Kidney (tissue), 22 donors: Measurements from ENCODE around the gene ZNF710. TPM values are rescaled to one million over a fixed set of nuclear protein-coding genes. Genes with fewer than 3 reads are reported as not detected.
"Not testable (repeated sequence)": the region's sequence is repeated elsewhere in the genome, so short reads cannot be mapped to it uniquely, and the experiment has no call there.

Experiments used
- DNase-seq, 5 donors: peaks; one replicate each; pipeline ENCODE4 v3.0.0-alpha.2; 2013 to 2020
- FAIRE-seq: peaks from 2 replicates; lab custom pipeline; 2012; peaks lifted over from hg19 to GRCh38; lab: Jason Lieb, UNC
- H3K27ac ChIP-seq, 2 donors: one replicate each; pipeline ENCODE4 v1.7.0; 2013; ENCODE audit warnings: low read depth in 2 of 2, low read length in 2 of 2, inconsistent platforms in 1 of 2
- H3K27me3 ChIP-seq: one replicate; pipeline ENCODE4 v1.7.1; 2013; ENCODE audit warnings: low read length, inconsistent platforms; ENCODE audit not compliant: control insufficient read depth, insufficient read depth
- H3K36me3 ChIP-seq, 3 donors: one replicate each; pipeline versions ENCODE4 v1.7.0 to v1.7.1; 2013; ENCODE audit warnings: low read length in 3 of 3, control low read depth in 1 of 3, inconsistent platforms in 1 of 3; ENCODE audit not compliant: insufficient read depth in 3 of 3, control insufficient read depth in 2 of 3
- H3K4me1 ChIP-seq, 3 donors: one replicate each; pipeline versions ENCODE4 v1.7.0 to v1.7.1; 2013; ENCODE audit warnings: low read length in 3 of 3, inconsistent platforms in 1 of 3, low read depth in 1 of 3; ENCODE audit not compliant: control insufficient read depth in 2 of 3, insufficient read depth in 2 of 3
- H3K4me3 ChIP-seq, 3 donors: one replicate each; pipeline versions ENCODE4 v1.7.0 to v1.8.1; 2013; ENCODE audit warnings: low read length in 3 of 3, control low read depth in 1 of 3, inconsistent platforms in 1 of 3
- H3K9ac ChIP-seq, 3 donors: one replicate each; pipeline versions ENCODE4 v1.7.0 to v1.7.1; 2013; ENCODE audit warnings: low read length in 3 of 3, control low read depth in 1 of 3, inconsistent platforms in 1 of 3
- H3K9me3 ChIP-seq, 3 donors: one replicate each; pipeline versions ENCODE4 v1.7.0 to v1.7.1; 2013; ENCODE audit warnings: low read length in 3 of 3, control low read depth in 1 of 3, inconsistent platforms in 1 of 3; ENCODE audit not compliant: control insufficient read depth in 2 of 3, insufficient read depth in 1 of 3
- intact Hi-C: fragments of 100-400 bp; cut with DNase I; formaldehyde crosslinking; loops from one replicate; pipeline ENCODE4 v1.11.1; 2022
- long read RNA-seq, 10 donors: library from polyadenylated mRNA in 1 of 10; unstranded in 1 of 10; transcript quantifications; one replicate each; pipeline ENCODE4 v2.0.0 and lab custom pipeline, GENCODE V29; 2021 to 2026
- polyA plus RNA-seq: library from polyadenylated mRNA; stranded (reverse); fragments of 350-450 nt; fragmentation: Illumina TruSeq; extraction: RNeasy Lipid Tissue Mini Kit (QIAGEN cat#74804); gene quantifications from one replicate; pipeline ENCODE4 v1.2.3, GENCODE V29; 2014; ENCODE audit warnings: low read depth, low replicate concordance; ENCODE audit not compliant: insufficient read depth
- total RNA-seq: library from RNA; stranded (reverse); fragmentation: NEBNext Ultra II Directional; extraction: Animal tissue kit (Norgen Biotek cat#: 25700); gene quantifications from one replicate; pipeline ENCODE4 v1.2.1, GENCODE V29; 2021
- TF ChIP-seq, protein P1 (sequence below): IDR thresholded peaks from 3 replicates; pipeline ENCODE4 v1.5.1; 2012; ENCODE audit warnings: mild to moderate bottlenecking, moderate library complexity, borderline replicate concordance; ENCODE audit not compliant: insufficient read depth; ENCODE audit errors: extremely low read depth
- donor health status: control.
- donor health status: control.
- donor health status: control.
- donor health status: control.
- donor health status: control.
- donor health status: DM: yes; HTN: yes; CAD: no.
- donor health status: Normal renal cell carcinoma (clear cell type).

Gene ZNF710, protein sequence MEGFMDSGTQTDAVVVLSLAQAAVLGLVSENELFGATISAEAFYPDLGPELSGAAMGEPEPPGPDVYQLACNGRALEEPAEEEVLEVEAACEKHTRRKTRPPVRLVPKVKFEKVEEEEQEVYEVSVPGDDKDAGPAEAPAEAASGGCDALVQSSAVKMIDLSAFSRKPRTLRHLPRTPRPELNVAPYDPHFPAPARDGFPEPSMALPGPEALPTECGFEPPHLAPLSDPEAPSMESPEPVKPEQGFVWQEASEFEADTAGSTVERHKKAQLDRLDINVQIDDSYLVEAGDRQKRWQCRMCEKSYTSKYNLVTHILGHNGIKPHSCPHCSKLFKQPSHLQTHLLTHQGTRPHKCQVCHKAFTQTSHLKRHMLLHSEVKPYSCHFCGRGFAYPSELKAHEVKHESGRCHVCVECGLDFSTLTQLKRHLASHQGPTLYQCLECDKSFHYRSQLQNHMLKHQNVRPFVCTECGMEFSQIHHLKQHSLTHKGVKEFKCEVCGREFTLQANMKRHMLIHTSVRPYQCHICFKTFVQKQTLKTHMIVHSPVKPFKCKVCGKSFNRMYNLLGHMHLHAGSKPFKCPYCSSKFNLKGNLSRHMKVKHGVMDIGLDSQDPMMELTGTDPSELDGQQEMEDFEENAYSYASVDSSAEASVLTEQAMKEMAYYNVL
- total RNA-seq (17.0 TPM), polyA plus RNA-seq (11.0 TPM)
- long read RNA-seq, donor 1, partial matches to known transcripts: 154 of 155 reads
- long read RNA-seq, donor 1, other reads (novel, unspliced or antisense): 0 of 155 reads
- long read RNA-seq, donor 2, partial matches to known transcripts: 51 of 120 reads
- long read RNA-seq, donor 2, other reads (novel, unspliced or antisense): 69 of 120 reads
- long read RNA-seq, donor 3, partial matches to known transcripts: 249 of 251 reads
- long read RNA-seq, donor 3, other reads (novel, unspliced or antisense): 0 of 251 reads
- long read RNA-seq, donor 4, full-length matches to known transcripts: 3 of 208 reads
- long read RNA-seq, donor 4, partial matches to known transcripts: 200 of 208 reads
- long read RNA-seq, donor 4, other reads (novel, unspliced or antisense): 5 of 208 reads
- long read RNA-seq, donor 5: 0 reads
- long read RNA-seq, donor 6: 0 reads
- long read RNA-seq, donor 7, partial matches to known transcripts: 0 of 7 reads
- long read RNA-seq, donor 7, other reads (novel, unspliced or antisense): 7 of 7 reads
- long read RNA-seq, donor 8, full-length matches to known transcripts: 2 of 181 reads
- long read RNA-seq, donor 8, partial matches to known transcripts: 117 of 181 reads
- long read RNA-seq, donor 8, other reads (novel, unspliced or antisense): 62 of 181 reads
- long read RNA-seq, donor 9, partial matches to known transcripts: 0 of 3 reads
- long read RNA-seq, donor 9, other reads (novel, unspliced or antisense): 0 of 3 reads
- long read RNA-seq, donor 10, partial matches to known transcripts: 107 of 212 reads
- long read RNA-seq, donor 10, other reads (novel, unspliced or antisense): 105 of 212 reads

DNA sequence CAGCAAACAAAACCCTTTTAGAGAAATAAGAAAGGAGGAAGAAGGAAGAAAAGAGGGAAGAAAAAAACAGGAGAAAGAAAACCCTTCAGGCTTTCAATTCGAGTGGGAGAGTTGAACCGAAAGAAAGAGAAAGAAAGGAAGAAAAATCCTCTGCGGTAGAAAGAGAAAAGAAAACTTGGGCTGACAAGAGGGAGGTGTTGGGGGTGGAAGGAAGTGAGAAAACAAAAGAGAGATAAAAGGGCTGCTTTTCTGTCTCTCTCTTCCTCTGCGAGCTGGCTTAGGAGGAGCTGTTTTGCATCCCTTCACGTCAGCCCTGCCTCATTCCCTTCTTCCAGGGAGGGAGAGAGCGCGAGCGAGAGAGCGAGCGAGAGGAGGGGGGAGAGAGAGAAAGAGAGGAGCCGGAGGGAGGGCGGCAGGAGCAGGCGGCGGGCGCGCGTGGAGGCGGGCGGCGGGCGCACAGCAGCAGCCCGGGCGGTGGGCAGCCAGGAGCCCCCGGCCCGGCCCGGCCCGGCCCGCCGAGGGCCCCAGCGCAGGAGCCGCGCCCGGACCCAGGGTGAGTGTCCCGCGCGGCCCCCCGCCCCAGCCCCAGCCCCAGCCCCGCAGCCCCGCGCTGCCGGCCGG, at the start of gene ZNF710:
Gene ZNF710 (plus strand): TSS at position 263 of the 621 bp plus-strand sequence. CDS start 65,814 bp downstream, outside the sequence.
- H3K9ac ChIP-seq: peak within 1 kb of the TSS; percentile 35 to 75 (median 68)
- peak within 1 kb of the TSS; percentile 65 to 85 (median 78) for H3K4me3 ChIP-seq
- no peaks in the 10 kb centered on the region for H3K36me3 ChIP-seq
- no peaks in the 10 kb centered on the region for H3K27me3 ChIP-seq
- H3K9me3 ChIP-seq: no peaks in the 10 kb centered on the region
- TF ChIP-seq, protein P1, sequence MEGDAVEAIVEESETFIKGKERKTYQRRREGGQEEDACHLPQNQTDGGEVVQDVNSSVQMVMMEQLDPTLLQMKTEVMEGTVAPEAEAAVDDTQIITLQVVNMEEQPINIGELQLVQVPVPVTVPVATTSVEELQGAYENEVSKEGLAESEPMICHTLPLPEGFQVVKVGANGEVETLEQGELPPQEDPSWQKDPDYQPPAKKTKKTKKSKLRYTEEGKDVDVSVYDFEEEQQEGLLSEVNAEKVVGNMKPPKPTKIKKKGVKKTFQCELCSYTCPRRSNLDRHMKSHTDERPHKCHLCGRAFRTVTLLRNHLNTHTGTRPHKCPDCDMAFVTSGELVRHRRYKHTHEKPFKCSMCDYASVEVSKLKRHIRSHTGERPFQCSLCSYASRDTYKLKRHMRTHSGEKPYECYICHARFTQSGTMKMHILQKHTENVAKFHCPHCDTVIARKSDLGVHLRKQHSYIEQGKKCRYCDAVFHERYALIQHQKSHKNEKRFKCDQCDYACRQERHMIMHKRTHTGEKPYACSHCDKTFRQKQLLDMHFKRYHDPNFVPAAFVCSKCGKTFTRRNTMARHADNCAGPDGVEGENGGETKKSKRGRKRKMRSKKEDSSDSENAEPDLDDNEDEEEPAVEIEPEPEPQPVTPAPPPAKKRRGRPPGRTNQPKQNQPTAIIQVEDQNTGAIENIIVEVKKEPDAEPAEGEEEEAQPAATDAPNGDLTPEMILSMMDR: no peak
- FAIRE-seq: no peak
- peak within 1 kb of the TSS; percentile 37 to 87 for H3K27ac ChIP-seq
- intact Hi-C loops: no loop called here
- H3K4me1 ChIP-seq: peaks cover 0 to 3% (median 3%) of the 10 kb centered on the region in 3 donors
- peak; percentile 73 to 93 (median 82) for DNase-seq

- intact Hi-C loops: no loop called here
- Histone ChIP-seq H3K9ac (no peak overlapping the region), H3K36me3 (no peaks in the 10 kb centered on the region), H3K4me3 (no peak overlapping the region), H3K4me1 (peaks cover 0 to 4% (median 3%) of the 10 kb centered on the region in 3 donors), H3K9me3 (no peaks in the 10 kb centered on the region), H3K27me3 (no peaks in the 10 kb centered on the region), H3K27ac (no peak overlapping the region)
- DNase-seq (no peak), FAIRE-seq (no peak)
- TF ChIP-seq, protein P1: no peak
Measured at GRCh38 chr15:89954541-89954940, 46.6 kb upstream of the ZNF710 start.

DNA sequence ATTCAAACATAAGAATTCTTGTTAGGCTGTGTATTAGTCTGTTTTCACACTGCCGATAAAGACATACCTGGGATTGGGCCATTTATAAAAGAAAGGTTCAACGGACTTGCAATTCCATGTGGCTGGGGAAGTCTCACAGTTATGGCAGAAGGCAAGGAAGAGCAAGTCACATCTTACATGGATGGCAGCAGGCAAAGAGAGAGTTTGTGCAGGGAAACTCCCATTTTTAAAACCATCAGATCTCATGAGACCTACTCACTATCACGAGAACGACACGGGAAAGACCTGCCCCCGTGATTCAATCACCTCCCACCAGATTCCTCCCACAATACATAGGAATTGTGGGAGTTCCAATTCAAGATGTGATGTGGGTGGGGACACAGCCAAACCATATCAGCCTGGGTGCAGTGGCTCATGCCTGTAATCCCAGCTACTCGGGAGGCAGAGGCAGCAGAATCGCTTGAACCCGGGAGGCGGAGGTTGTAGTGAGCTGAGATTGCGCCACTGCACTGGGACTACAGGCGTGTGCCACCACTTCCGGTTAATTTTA, 45.6 kb upstream of the ZNF710 start:
- FAIRE-seq, H3K36me3 ChIP-seq, H3K9ac ChIP-seq, H3K4me1 ChIP-seq, H3K27me3 ChIP-seq, H3K4me3 ChIP-seq, H3K9me3 ChIP-seq, H3K27ac ChIP-seq, DNase-seq, intact Hi-C loops: not testable (repeated sequence)
